ENCODE data around the gene MCF2L.
"Not testable (repeated sequence)": the region's sequence is repeated elsewhere in the genome, so short reads cannot be mapped to it uniquely, and the experiment has no call there.

MCF2L gene

DNA sequence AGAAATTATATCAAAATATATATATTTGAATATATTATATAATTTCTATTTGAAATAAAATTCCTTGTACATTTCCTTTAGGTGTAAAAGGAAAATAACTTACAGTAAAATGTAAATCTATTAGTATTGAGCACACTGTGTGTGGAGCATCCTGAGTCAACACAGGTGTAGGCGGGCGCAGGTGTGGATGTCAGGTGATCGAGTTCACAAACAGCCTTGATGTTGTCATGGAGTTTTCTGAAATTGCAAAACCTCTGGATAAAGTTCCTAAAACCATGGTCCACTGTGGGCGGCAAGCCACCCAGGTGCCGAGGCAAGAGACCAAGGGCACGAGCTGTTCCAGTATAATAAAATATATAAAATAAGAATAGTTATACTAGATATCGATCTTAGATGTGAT is 27.7 kb upstream of the MCF2L start:
- Histone ChIP-seq H3K9ac (ENCODE audit: low read length) (no peak overlapping the region), H3K27ac (ENCODE audit: low read length, poor library complexity, severe bottlenecking) (no peak overlapping the region), H2AFZ (ENCODE audit: low read depth, low read length) (no peak overlapping the region), H2BK12ac (ENCODE audit: low read length in 2 of 2) (no peak overlapping the region), H2BK120ac (ENCODE audit: low read depth, low read length) (no peak overlapping the region), H3K36me3 (ENCODE audit: control insufficient read depth in 1 of 2, insufficient read depth in 2 of 2, low read depth in 1 of 2, low read length in 2 of 2) (no peaks in the 10 kb centered on the region), H3K18ac (ENCODE audit: low read depth in 1 of 2, low read length in 2 of 2) (no peak overlapping the region), H3K4me3 (ENCODE audit: insufficient read depth in 1 of 2, low read depth in 1 of 2, low read length in 2 of 2) (no peak overlapping the region), H2BK15ac (ENCODE audit: low read depth, poor library complexity, severe bottlenecking) (no peak overlapping the region), H3K4ac (ENCODE audit: low read depth in 1 of 2, low read length in 2 of 2) (no peak overlapping the region), H3K4me1 (ENCODE audit: control insufficient read depth, insufficient read depth, low read depth, low read length) (peaks cover 14% of the 10 kb centered on the region), H3K23ac (ENCODE audit: low read length in 2 of 2) (no peak overlapping the region), H4K8ac (ENCODE audit: low read length) (no peak overlapping the region), H3K9me3 (ENCODE audit: control insufficient read depth, low read length) (no peaks in the 10 kb centered on the region), H2BK5ac (ENCODE audit: low read depth, low read length, poor library complexity, severe bottlenecking) (no peak overlapping the region), H3K79me1 (replicated peaks; ENCODE audit: low read length, poor library complexity, severe bottlenecking) (peaks cover 1% of the 10 kb centered on the region), H4K91ac (ENCODE audit: low read length) (no peak overlapping the region), H3K4me2 (ENCODE audit: low read length, poor library complexity, severe bottlenecking) (no peak overlapping the region), H3K14ac (ENCODE audit: low read length in 2 of 2) (no peak overlapping the region), H3K27me3 (ENCODE audit: control insufficient read depth in 1 of 2, insufficient read depth in 1 of 2, low read length in 2 of 2) (peaks cover 17 to 62% of the 10 kb centered on the region in 2 experiments), H2AK5ac (ENCODE audit: low read length, severe bottlenecking) (no peak overlapping the region)
- DNase-seq, result no peak
- 97% methylated on average over 3 of the region's 7 CpGs for WGBS

- H3K9me3 ChIP-seq (ENCODE audit: control insufficient read depth, low read length), result not testable (repeated sequence)
- 85% methylated on average over 11 of the region's 11 CpGs for WGBS
Observed at GRCh38 chr13:112941765-112942164, 27.2 kb upstream of the MCF2L start.

DNA sequence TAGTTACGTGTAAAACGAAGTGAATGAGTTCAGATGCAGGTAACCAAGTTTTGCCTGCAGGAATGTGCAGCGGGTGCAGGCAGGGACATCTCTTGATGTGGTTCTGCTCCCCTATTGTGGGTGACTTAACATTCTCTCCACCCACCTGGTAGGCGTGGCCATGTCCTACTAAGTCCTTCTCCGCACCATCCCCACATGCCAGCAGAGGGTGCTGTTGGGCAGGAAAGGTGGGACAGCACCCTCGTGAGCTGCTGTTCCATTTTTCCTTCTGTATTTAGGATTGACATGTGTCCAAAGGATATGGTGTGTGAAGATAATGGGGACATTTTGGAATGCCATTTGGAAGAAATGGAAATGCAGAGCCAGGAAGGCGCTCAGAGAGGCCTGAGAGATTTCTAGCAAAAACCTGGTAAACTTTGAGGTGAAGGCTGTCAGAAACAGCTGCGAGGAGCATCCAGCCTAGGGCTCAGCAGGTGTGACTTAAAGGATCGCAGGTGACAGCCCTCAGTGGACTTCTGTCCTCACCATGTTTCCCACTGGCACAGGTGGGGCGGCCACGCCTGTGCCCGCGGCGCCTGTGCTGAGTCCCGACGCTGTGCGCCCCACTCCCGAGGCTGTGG is 26.2 kb upstream of the MCF2L start:
- Histone ChIP-seq H3K9ac (ENCODE audit: low read length) (peak overlapping the region; percentile 36), H4K91ac (ENCODE audit: low read length) (no peak overlapping the region), H3K27ac (ENCODE audit: low read length, poor library complexity, severe bottlenecking) (no peak overlapping the region), H2BK120ac (ENCODE audit: low read depth, low read length) (no peak overlapping the region), H3K27me3 (ENCODE audit: control insufficient read depth in 1 of 2, insufficient read depth in 1 of 2, low read length in 2 of 2) (peaks cover 30 to 68% of the 10 kb centered on the region in 2 experiments), H3K4me1 (ENCODE audit: control insufficient read depth, insufficient read depth, low read depth, low read length) (peaks cover 14% of the 10 kb centered on the region), H3K4me2 (ENCODE audit: low read length, poor library complexity, severe bottlenecking) (peak overlapping the region; percentile 99), H2BK12ac (ENCODE audit: low read length in 2 of 2) (peak overlapping the region in 1 of 2 experiments; percentile 37), H2BK5ac (ENCODE audit: low read depth, low read length, poor library complexity, severe bottlenecking) (no peak overlapping the region), H3K14ac (ENCODE audit: low read length in 2 of 2) (peak overlapping the region in 1 of 2 experiments; percentile 41), H2AK5ac (ENCODE audit: low read length, severe bottlenecking) (no peak overlapping the region), H3K4me3 (ENCODE audit: insufficient read depth in 1 of 2, low read depth in 1 of 2, low read length in 2 of 2) (peak overlapping the region; percentile 56 to 68), H3K36me3 (ENCODE audit: control insufficient read depth in 1 of 2, insufficient read depth in 2 of 2, low read depth in 1 of 2, low read length in 2 of 2) (no peaks in the 10 kb centered on the region), H2BK15ac (ENCODE audit: low read depth, poor library complexity, severe bottlenecking) (no peak overlapping the region), H3K79me1 (replicated peaks; ENCODE audit: low read length, poor library complexity, severe bottlenecking) (peaks cover 1% of the 10 kb centered on the region), H3K9me3 (ENCODE audit: control insufficient read depth, low read length) (no peaks in the 10 kb centered on the region), H3K18ac (ENCODE audit: low read depth in 1 of 2, low read length in 2 of 2) (peak overlapping the region in 1 of 2 experiments; percentile 52), H4K8ac (ENCODE audit: low read length) (no peak overlapping the region), H3K23ac (ENCODE audit: low read length in 2 of 2) (peak overlapping the region in 1 of 2 experiments; percentile 36), H2AFZ (ENCODE audit: low read depth, low read length) (peak overlapping the region; percentile 68), H3K4ac (ENCODE audit: low read depth in 1 of 2, low read length in 2 of 2) (no peak overlapping the region)
- DNase-seq, result peak; percentile 90
- 1% methylated on average over 18 of the region's 18 CpGs for WGBS

More at GRCh38 chr13:112941765-112942164, 27.2 kb upstream of the MCF2L start:
- H2BK120ac ChIP-seq (ENCODE audit: low read depth, low read length); H2BK15ac ChIP-seq (ENCODE audit: low read depth, poor library complexity, severe bottlenecking); H3K14ac ChIP-seq (ENCODE audit: low read length in 2 of 2); H3K4me2 ChIP-seq (ENCODE audit: low read length, poor library complexity, severe bottlenecking); H3K4ac ChIP-seq (ENCODE audit: low read depth in 1 of 2, low read length in 2 of 2); H3K23ac ChIP-seq (ENCODE audit: low read length in 2 of 2); H3K9ac ChIP-seq (ENCODE audit: low read length); H2AK5ac ChIP-seq (ENCODE audit: low read length, severe bottlenecking); H4K8ac ChIP-seq (ENCODE audit: low read length); H2BK5ac ChIP-seq (ENCODE audit: low read depth, low read length, poor library complexity, severe bottlenecking); H3K36me3 ChIP-seq (ENCODE audit: control insufficient read depth in 1 of 2, insufficient read depth in 2 of 2, low read depth in 1 of 2, low read length in 2 of 2); DNase-seq; H3K27ac ChIP-seq (ENCODE audit: low read length, poor library complexity, severe bottlenecking); H3K79me1 ChIP-seq (replicated peaks; ENCODE audit: low read length, poor library complexity, severe bottlenecking); H4K91ac ChIP-seq (ENCODE audit: low read length); H2AFZ ChIP-seq (ENCODE audit: low read depth, low read length); H3K18ac ChIP-seq (ENCODE audit: low read depth in 1 of 2, low read length in 2 of 2); H3K4me3 ChIP-seq (ENCODE audit: insufficient read depth in 1 of 2, low read depth in 1 of 2, low read length in 2 of 2); H2BK12ac ChIP-seq (ENCODE audit: low read length in 2 of 2): not testable (repeated sequence)
- peaks cover 21 to 62% of the 10 kb centered on the region in 2 experiments for H3K27me3 ChIP-seq (ENCODE audit: control insufficient read depth in 1 of 2, insufficient read depth in 1 of 2, low read length in 2 of 2)
- peaks cover 14% of the 10 kb centered on the region for H3K4me1 ChIP-seq (ENCODE audit: control insufficient read depth, insufficient read depth, low read depth, low read length)

DNA sequence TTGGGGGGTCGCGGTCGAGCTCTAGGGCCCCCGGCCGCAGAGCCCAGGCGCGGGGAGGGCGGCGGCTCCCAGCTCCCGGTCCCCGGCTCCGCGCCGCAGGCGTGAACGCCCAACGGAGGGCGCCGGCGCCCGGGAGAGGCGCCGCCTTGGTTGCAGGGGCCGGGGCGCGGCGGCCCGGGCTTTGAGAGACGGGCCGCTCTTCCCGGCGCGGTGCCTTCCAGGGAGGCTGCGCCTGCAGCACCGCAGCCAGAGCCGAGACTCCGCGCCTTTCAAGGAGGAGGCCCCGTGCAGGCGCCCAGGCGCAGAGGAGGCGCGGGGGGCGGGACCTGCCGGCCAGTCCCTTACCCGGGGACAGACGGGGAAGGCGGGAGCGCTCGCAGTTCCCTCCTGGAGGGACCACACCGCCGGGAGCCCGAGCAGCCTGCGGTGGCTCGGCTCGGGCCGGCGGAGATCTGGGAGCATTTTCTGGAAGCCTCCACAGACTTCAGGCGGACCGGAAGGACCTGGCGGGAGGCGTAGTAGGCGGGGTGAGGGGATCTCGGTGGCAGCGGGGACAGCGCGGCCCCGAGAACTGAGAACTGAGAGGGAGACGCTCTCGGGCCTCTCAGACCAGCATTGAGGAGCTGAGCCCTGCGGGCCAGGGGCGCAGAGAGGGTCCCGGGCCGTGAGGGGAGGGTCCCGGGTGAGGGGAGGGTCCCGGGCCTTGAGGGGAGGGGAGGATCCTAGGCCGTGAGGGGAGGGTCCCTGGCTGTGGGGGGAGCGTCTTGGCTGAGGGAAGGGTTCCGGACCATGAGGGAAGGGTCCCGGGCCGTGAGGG is 25.5 kb upstream of the MCF2L start:
- Histone ChIP-seq H4K91ac (ENCODE audit: low read length) (no peak overlapping the region), H2BK12ac (ENCODE audit: low read length in 2 of 2) (no peak overlapping the region), H3K9me3 (ENCODE audit: control insufficient read depth, low read length) (no peaks in the 10 kb centered on the region), H3K4me1 (ENCODE audit: control insufficient read depth, insufficient read depth, low read depth, low read length) (peaks cover 14% of the 10 kb centered on the region), H2AFZ (ENCODE audit: low read depth, low read length) (peak overlapping the region; percentile 80), H2BK5ac (ENCODE audit: low read depth, low read length, poor library complexity, severe bottlenecking) (no peak overlapping the region), H3K4me3 (ENCODE audit: insufficient read depth in 1 of 2, low read depth in 1 of 2, low read length in 2 of 2) (peak overlapping the region; percentile 56 to 68), H3K79me1 (replicated peaks; ENCODE audit: low read length, poor library complexity, severe bottlenecking) (no peaks in the 10 kb centered on the region), H4K8ac (ENCODE audit: low read length) (peak overlapping the region; percentile 3), H3K27ac (ENCODE audit: low read length, poor library complexity, severe bottlenecking) (no peak overlapping the region), H3K18ac (ENCODE audit: low read depth in 1 of 2, low read length in 2 of 2) (peak overlapping the region in 1 of 2 experiments; percentile 52), H3K9ac (ENCODE audit: low read length) (peak overlapping the region; percentile 36), H3K4ac (ENCODE audit: low read depth in 1 of 2, low read length in 2 of 2) (peak overlapping the region in 1 of 2 experiments; percentile 8), H3K36me3 (ENCODE audit: control insufficient read depth in 1 of 2, insufficient read depth in 2 of 2, low read depth in 1 of 2, low read length in 2 of 2) (no peaks in the 10 kb centered on the region), H2BK15ac (ENCODE audit: low read depth, poor library complexity, severe bottlenecking) (no peak overlapping the region), H2AK5ac (ENCODE audit: low read length, severe bottlenecking) (no peak overlapping the region), H3K14ac (ENCODE audit: low read length in 2 of 2) (peak overlapping the region in 1 of 2 experiments; percentile 41), H3K4me2 (ENCODE audit: low read length, poor library complexity, severe bottlenecking) (peak overlapping the region; percentile 99), H2BK120ac (ENCODE audit: low read depth, low read length) (no peak overlapping the region), H3K27me3 (ENCODE audit: control insufficient read depth in 1 of 2, insufficient read depth in 1 of 2, low read length in 2 of 2) (peaks cover 32 to 67% of the 10 kb centered on the region in 2 experiments), H3K23ac (ENCODE audit: low read length in 2 of 2) (peak overlapping the region in 1 of 2 experiments; percentile 36)
- DNase-seq, result peak; percentile 31
- WGBS, result 1% methylated on average over 77 of the region's 81 CpGs

Measured in mesenchymal stem cell (in vitro differentiated cells and primary cell).